GM19328 (cell line): ENCODE measurements around the gene MAP2K6.
"Not testable (repeated sequence)": the region's sequence is repeated elsewhere in the genome, so short reads cannot be mapped to it uniquely, and the experiment has no call there.

Experiments
- ATAC-seq: cut with Tn5 transposase; IDR thresholded peaks from one replicate; pipeline ENCODE4 v1.9.1; 2021; ENCODE audit warnings: mild to moderate bottlenecking, moderate library complexity; ENCODE audit not compliant: unreplicated experiment

MAP2K6 gene

DNA sequence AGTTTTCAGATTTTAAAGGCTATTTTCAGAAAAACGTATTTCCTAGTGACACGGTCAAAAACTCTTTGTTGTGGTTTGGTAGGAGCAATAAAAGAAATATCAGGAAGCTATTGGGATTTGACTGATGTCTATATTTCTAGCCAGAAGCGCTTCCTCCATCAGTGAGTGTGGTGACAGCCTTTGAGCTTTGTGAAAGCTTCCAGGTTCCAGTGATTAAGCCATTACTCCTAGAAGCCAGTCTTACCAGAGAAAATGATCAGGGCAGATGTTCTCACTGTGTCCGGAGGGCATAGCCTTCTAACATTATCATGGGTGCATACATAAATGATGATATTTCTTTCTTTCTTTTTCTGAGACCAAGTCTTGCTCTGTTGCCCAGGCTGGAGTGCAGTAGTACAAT is 39.6 kb downstream of the MAP2K6 start:
- no peak for ATAC-seq

DNA sequence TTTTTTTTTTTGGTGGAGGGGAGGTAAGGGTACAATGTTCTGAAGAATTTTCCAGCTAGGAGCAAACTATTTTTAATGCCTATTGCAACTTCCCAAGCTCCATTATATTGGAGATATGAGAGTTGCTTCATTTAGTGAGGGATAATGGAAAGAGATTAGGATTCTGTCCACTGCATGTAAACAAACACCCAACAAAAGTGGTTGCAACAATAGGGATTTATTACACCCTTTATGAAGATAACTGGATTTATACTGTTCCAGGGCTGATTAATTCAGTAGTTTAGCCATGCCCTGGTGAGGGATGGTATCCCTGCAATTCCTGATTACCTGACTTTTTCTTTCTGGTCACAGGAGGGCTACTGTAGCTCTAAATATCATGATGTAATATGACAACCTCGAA is 40.5 kb downstream of the MAP2K6 start:
- no peak for ATAC-seq

DNA sequence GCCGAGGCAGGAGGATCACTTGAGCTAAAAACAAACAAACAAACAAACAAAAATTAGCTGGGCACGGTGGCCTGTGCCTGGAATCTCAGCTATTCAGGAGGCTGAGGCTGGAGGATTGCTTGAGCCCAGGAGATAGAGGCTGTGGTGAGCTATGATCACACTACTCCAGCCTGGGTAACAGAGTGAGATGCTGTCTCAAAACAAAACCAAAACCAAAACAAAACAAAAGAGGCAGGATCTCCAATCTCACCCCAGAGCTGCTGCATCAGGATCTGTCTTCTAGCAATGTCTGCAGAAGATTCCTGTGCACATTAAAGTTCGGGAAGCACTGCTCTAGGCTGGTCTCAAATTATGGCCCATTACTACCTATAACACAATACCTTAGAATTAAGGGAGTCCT is 43.1 kb downstream of the MAP2K6 start:
- no peak for ATAC-seq

DNA sequence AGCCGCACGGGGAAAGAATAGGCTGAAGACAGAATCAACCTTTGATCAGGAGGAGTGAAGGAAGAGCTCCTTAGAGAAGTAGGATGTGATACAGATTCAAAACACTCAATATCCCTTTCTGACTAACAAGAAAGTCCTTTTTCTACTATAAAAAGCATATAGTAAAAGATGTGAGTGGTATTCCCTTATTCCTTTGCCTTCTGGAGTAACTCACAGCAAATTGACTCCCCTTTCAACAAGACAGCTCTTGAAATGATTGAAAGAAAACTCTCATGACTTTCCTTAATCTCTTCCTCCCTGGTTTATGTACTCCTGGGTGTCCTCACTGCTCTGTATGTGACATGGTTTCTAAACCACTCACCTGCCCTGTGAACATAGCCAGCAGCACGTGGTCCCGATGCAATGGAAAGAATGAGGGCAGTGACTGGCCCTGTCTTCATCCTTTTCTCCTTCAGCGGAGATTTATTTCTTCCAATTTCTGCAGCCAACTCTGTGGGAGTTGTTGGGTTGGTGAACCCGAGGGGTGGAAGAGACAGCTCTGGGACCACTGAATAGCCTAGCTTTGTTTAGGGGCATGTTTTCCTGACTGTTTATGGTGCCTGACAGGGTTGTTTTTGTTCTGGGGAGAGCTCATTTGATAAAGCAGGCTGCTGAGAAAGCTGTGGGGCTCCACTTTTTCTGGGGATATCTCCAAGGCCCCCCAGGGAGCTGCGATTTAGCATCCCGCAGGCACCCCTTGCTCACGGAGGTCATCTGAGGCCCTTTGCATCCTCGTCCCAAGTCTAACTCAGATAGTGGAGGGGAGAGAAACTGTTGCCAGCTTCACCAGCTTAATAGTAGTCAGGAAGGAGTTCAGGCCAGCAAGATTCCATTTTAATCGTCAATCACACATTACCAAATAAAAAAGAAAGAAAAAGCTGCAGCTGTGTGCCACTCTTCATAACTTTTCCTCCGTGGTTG is 46.7 kb downstream of the MAP2K6 start:
- no peak for ATAC-seq

DNA sequence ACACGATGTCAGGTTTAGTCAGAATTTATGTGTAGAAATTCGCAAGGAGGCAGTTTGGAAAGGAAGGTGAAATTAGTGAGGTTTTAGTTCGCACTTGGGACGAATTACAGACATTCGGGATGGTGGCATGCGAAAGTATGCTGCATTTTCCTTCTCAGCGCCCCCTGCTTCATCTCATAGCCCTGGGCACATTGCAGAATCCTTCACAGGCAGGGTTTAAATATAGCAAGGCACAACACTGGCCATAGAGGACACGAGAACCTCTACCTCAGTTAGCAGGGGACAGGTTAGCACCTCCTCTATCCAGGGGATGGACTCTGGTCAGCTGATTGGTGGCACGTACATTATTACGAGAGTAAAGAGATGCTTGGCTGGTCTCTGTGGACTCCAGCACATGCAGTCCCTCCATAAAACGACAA is 47.5 kb downstream of the MAP2K6 start:
- ATAC-seq: no peak

DNA sequence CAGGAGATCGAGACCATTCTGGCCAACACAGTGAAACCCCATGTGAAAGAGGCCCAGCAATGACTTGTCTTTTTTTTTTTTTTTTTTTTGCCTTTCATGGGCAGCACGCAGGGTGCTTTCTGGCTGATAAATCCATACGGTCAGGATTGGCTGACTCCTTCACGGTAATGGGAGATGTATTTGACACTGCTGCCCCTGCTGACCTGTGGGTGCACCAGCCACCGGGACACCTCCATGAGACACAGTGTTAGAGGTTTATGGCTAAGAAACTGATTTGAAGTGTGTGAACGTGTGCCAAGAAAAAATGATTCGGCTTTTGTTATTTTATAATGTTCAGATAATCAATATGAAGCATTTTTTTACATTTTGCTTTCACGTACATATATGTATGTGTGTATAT is 48.4 kb downstream of the MAP2K6 start:
- ATAC-seq: no peak

DNA sequence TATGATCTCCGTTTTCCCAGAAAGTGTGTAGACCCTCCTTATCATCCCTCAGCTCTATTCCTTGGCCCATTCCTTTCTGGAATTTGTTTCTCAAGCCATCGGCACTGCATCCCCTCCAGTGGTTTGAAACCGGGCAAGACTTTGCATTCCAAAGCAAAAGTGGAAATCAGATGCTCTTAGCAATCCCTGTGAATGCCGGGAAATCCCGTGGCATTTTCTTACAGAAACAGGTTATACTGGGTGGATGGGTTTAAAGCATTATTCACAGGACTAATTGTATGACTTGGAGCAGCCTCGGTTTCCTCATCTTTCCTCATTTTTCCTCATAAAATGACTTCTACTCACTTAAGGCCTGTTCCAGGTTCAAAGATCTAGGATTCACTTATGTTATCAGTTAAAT is 52.0 kb downstream of the MAP2K6 start:
- ATAC-seq: no peak

DNA sequence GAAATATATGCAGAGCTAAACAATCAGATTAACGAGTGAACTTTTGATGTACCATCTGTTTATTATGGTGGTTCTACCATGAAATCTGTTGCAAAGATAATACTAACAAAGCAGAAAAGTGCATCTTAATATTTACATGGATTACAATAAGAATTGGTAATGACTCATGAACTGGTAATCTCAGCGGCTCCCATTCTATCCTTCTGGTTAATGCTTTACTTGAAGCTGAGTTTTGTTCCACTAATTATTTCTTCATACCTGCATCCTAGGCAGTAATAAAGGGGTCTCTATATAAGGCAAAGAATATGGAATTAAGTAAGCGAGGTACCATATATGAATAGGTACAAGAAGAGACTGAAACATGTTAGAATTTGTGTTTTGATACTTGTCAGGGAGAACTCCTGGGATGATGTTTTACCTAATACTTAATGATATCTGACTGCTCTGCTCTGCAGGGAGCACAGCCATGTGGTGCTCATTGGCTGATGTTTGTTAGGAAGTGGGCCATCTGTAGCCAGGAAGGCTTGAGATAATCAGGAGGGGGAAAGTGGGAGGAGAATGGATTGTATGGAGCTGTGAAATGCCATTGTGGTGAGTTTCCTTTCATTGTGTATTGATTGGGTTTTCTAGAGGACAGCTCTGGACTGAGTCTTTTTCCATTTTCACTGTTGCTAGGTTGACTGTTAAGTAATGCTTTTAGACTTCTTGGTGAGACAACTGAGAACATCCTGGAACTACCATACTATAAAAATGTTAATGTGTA is 52.6 kb downstream of the MAP2K6 start:
- no peak for ATAC-seq

DNA sequence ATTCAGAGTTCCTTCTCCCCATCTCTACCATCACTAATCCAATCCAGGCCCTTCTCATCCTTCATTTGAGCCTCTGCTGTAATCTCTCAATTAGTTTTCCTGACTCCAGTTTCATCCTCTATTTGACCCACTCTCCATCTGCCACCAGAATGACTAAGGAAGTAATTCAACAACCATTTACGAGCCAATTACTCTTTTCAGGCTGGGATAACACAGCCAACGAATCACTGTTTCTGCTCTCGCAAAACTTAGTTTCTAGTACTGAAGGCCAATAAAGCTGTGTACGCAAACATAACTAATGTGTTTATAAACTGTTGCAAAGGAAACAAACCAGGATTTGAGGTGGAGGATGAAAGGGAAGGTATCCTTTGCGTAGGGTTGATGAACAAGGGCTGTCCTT is 53.7 kb downstream of the MAP2K6 start:
- ATAC-seq: no peak

DNA sequence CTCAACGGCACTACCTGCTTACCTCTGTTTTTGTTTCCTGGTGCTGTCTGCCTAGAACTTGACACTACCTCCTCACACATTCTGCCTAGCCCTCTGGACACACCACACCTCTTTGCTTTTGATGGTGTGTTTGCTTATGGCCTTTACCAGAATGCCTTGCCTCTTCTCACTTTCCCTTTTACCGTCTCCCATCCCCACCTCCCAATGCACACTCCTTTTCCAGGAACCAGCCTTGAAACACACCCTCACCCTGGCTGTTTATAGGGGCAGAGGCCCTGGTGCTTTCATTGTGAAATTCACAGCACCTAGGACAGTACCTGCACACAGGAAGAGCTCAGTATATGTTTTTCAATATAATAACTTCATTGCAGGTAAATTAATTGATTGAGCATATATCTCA is 56.2 kb downstream of the MAP2K6 start:
- ATAC-seq: no peak

DNA sequence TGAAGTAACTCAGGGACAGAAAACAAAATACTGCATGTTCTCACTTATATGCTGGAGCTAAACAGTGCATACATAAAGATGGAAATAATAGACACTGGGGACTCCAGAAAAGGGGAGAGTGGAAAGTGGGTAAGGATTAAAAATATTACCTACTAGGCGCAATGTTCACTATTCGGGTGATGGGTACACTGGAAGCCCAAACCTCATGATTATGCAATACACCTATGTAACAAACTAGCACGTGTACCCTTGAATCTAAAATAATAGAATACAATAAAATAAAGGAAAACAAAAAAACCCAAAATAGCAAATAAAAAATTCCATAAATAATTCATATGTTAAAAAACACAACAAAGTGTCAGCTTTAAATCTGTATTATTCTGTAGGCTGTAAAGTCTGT is 56.9 kb downstream of the MAP2K6 start:
- no peak for ATAC-seq

DNA sequence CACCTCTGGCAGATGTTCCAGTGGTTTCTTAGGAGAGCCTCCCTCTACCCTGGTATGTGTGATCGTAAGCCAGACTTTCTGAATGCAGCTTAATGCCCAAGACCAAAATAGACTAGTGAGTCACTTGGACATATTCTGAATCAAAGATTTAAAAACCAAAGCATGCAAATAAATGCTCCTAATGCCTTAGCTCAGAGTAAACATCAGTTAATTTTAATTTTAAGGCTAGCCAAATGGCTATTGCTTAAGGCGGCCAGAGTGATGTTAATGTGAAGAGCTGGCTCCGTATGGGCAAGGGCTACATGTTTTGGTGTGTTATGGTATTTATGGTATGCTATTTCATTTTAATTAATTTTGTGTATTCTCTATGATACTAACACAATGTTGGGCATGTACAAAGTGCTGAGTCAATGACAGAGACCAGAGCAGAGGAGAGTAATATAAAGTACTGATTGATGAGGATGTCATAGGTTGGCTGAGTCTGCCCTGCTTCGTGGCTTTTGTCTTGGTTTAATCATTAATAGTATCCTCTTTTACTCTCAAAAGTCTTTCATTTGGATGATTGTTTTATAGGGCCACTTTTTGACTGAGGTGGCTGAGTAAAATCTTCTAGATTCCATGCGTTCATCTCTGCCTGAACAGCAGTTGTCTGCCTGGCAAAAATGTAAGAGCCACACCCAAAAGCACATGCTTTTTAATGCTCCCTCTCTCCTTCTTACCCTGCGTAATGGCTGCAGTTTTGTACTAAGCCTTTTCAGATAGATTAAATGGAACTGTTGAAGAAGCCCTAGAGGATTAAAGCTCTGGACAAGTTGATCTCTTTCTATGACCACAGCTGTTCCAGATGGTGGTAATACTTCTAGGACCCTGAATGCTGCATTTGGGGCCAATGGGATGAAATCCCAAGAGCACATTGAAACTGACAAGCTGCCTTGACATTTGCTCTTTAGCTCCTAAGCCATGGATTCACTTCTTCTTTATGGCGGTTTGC is 59.6 kb downstream of the MAP2K6 start:
- no peak for ATAC-seq

DNA sequence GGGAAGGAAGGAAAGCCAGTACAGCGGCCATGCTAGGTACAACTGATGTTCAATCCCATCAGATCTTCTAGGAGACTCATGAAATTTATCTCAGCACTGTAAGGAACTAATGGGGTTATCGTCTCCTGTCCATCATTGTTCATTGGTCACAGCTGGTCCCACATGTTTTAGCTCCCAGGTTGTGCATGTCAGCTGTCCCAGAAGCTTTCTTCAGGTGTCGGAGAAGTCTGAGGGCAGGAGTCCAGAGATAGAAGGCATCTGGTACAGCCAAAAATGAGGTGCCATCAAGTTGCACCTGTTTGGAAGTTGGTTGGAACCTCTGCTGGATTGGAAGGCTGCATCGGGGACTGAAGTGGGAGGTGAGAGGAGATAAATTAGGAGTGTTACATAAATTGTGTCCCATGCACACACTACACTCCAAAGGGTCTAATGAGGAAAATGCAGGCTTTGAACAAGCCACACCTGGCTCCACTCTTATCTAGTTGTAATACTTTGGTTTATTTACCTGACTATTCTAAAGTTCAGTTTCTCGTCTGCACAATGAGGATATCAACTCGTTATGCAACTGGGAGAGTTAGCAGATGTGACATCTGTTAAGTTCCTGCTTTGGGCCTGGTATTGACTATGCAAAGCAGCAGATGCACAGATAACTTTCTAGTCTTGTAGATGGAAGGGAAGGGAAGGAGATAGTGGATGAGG is 62.9 kb downstream of the MAP2K6 start:
- ATAC-seq: no peak

DNA sequence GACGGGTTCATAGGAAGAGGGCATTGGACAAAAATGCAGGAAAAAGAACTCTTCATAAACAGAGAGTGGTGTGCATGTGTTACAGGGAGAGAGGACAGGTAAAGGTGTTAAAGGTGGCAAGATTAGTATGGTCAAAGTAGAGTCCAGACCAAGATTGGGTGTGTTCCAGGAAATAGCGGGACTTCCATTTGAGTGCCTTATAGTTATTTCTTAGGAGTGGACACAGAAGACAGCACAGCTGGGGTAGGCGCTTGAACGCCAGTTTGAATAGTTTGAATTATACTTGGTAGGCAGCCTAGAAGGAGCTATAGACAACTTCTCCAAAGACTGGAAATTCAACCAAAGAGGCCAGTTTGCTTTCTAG is 63.4 kb downstream of the MAP2K6 start:
- no peak for ATAC-seq

DNA sequence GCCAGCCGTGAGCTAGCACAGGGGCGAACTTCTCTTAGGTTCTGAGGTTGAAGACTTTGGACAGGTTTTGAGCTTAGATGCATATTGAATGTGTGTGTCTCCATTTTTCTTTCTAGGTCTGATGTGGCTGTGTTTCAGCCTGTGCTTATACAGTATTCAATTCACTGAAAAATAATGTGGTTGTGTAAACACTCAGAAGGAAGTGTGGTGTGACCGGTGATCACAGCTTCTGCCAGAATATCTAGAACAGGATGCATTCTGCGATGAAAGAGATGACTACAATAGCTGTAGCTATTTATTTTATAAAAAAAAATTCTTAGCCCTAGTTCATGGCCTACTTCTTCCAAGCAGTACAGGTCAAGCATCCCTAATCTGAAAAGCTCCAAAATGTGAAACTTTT is 64.4 kb downstream of the MAP2K6 start:
- ATAC-seq: no peak

DNA sequence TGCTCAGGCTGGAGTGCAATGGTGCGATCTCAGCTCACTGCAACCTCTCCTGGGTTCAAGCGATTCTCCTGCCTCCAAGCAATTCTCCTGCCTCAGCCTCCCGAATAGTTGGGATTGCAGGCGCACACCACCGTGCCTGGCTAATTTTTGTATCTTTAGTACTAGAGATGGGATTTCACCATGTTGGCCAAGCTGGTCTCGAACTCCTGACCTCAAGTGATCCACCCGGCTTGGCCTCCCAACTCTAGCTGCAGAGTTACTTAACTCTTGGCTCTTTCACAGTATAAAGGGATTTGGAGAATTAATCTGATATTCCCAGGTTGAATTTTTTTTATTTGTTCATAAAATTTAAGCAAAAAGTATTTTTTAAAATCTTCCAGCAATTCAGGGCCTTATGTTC is 65.3 kb downstream of the MAP2K6 start:
- not testable (repeated sequence) for ATAC-seq

DNA sequence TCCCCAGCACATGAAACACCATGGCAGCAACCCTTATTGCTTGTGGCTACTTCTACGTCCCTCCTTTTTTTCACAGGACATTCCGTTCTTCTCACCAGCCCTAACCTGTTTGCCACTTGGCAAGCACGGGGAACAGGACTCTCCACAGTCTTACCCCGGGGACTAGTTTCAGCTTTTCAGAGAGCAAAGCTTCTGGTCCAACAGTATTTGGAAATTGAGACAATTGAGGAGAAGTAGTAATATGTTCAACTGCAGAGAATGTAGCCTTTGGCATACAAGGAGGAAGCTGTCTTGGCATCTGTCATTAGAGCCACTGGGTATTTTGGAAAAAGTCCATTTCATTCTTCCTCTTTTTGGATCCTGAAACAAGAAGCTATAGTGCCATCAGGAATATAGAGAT is 65.7 kb downstream of the MAP2K6 start:
- ATAC-seq: no peak

DNA sequence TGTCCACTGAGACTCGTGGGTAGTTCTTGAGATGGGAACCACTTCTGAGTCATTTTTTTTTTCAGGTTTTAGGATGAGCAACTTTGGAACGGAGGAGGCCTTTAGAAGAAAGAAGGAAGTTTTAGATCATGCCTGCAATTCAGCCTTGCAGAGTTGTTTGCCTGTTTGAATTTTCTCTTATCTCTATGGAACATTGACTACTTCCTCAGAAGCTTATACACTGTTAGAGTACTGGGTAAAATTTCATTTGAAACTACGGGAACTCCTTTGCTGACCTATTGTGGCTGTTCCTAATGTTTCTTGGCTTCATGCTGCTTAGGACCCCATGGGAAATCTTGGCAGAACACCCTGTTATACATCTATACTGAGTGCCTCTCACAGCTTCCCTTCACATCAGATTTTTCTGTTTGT is 70.8 kb downstream of the MAP2K6 start:
- no peak for ATAC-seq

DNA sequence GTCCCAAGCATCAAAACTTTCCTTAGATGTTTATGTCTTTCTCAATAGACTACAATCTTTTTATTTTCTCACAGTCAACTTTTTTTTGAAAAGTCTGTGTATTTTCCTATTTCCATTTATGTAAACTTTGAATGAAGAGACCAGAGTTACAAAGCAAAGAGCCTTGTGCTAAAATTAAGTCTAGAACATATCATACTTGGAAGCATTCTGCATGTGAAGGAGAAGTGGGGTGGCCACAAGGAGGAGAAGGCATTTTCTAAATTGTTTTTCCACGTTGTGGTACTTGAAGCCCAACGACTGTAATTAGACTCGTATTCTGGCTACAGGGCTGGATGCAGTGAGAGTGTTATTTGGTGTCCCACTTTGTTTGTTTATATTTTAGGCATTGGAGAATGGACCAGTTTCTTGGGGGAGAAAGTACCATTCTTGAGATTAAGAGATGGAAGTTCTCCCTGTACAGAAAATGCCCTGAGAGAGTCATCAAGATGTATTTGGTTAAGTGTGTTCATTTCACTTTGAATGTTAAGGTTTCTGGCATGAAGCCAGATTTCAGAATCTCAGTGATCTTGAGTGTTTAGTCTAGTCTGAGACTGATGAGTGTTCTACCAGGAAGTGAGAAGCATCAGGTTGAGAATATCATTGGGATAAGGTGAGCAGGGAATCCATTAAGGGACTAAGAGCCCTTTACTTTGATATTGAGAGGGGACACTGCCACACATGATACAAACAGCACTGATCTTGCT is 71.6 kb downstream of the MAP2K6 start:
- no peak for ATAC-seq
